ENCODE results near the gene CHI3L1.
A peak's percentile ranks its signal among the peaks of the same experiment; 100 is the strongest.

CHI3L1 gene

DNA sequence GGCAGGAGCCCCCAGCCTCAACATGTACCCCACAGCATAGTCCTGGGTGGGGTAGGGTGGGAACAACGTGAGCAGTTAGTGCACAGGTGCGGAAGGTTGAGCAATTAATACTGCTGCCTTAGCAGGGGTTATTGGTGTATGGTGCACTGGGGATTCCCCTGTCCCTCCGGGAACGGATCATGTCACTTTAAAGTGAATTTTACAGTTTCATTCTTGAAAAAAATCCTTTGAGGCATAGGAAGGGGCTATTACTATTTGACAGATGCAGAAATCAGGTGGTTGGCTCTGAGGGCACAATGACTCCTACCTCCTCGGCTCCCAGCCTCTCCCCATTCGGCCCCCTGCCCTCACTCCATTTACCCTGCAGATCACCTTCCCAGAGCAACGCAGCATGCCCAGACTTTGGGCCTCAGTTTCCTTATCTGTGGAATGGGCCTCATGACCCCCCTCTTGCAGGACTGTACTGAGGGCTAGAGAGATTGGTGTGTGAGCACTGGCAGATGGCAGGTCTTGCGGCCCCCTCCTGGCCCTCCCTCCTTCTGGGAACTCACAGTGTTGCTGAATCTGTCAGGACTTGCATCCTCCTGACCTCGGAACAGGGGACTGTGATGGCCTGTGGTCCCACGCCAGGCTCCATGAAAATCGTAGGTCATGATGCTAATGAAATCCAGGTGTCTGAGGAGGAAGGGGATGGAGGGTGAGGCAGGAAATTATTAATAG, 5.7 kb downstream of the CHI3L1 start:
- DNase-seq, result no peak

DNA sequence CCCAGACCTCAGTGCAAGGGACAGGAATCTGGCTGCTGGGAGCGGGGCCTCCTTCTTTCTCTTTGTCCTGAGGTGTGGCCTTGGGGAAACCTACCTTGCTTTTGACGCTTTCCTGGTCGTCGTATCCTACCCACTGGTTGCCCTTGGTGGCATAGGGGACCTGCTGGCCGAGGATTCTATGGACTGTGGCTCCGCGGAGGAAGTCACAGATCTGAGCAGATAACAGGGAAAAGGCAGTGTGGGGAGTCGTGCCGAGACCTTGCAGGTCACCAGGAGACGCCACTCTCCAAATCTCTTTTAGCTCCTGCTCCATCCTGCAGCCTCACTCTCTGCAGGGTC, 6.9 kb downstream of the CHI3L1 start:
- no peak for DNase-seq

DNA sequence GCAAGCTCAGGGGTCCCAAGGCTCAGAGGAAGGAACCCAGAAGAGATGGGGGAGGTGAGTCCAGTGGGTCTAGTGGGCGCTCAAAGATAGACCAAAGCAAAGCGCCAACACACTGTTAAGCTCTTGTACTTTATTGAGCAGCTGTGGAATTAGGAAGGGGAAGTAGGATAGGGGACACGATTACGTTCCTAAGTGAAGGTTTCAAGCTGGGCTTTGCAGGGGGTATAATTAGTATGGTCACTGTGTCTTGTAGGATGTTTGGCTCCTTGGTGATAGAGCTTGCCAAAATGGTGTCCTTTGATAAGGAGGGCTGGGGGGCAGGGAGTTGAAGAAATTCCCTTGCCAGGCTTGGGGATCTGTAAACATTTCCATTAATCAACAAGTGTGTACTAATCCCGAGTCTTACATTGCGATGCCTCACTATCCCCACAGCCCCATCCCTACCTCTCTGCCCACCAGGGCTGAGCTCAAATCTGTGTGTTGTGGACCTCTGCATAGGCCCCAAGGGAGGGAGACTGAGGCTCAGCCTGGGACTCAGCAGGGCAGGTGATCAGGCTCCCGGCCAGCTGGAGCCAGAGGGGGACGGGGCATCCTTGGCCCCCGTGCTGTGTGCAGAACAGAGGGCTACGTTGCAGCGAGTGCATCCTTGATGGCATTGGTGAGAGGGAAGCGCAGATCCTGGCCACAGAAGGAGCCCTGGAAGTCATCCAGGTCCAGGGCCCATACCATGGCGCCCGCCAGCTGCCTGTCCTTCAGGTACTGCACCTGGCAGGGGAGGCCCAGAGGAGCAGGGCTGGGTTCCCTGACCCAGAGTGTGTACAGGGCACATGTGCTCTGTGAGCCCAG, 7.5 kb downstream of the CHI3L1 start:
- DNase-seq, result no peak

DNA sequence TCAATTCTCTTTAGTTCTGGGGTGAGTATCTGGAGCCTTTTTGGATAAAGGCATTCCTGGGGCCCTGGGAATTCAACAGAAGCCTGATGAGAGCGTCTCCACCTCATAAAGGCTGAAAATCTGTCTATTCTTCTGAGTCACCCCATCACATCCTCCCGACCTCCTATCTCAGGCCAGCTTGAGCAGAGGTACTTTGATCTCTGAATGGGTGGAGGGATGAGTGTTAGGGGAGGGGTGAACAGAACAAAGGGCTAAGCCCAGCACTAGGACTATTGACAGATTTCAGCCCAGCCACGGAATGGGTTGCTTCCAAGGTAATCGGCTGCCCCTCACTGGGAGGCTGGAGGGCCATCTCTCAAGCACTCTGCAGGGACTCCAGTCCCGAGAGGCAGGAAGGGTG, 8.4 kb downstream of the CHI3L1 start:
- peak; percentile 88 for DNase-seq

DNA sequence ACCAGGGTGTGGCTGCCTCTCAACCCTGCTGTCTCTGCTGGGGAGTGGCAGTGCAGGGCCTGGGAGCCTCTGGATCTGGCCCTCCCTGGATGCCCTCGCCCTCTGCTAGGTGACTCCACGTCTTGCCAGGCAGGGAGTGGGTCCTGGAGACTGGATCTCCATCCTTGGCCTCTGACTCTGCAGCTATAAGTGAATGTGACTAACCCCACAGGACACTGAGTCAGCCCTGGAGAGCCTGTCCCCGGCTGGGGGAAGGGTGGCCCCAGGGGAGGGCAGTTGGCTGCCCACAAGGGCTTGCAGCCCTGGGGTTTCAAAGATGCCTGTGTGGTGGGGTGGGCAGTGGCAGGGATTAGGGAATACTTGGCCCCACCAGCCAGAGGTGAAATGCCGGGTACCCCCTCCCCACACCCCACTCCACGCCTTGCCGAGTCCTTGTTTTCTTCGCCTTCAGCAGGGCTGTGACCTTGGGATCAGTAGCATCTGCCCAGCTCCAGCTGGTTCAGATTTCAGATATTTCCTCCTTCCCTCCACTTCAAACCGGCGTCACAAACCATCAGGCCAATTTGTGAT, 8.9 kb downstream of the CHI3L1 start:
- DNase-seq, result peak; percentile 89

DNA sequence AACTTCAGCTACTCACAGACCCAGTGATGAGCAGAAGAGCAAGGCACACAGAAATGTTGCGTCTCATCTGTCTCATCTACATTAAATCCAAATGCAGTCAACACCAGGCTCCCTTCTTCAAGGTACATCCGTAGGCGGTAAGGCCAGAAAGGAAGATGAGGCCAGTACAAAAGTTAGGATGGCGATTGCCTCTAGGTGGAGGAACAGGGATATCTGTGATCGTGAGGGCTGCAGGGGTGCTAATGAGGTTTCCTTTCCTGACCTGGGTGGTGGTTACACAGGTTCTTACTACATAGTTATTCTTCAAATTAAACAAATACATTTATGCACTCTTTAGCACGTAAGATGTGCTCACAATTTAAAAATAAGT, 9.5 kb downstream of the CHI3L1 start:
- no peak for DNase-seq

DNA sequence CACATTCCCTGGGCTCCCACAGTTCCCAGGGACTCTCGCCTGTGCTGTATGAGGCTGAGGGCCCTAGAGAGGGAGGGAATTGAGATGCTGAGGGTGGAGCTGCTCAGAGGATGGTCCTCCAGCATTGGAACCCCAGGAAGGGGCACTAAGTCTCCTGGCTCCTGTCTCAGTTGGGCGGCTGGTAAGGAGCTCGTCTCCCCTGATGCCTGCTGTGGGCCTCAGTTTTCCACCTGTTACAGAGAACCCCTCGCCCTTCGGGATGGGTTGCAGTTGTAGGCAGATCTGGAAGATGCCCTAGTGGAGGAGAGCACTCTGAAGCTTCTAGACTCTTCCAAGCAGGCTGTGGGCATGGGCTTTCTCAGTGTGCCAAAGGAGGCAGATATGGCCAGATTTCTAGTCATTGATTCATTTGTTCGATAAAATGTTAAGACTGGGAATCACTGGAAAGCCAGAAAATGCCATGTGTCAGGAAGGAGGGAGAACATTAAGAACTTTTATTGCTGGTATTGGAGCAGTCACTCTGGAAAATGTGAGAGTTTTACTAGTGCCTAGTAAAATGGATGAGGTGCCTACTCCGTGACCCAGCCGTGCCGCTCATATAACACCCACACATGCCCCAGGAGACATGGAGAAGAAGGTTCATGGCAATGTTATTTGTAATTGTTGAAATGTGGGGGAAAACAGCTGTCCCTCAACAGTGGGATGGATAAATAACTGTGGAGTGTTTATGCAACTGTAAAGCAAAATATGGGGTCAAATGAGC, 10.1 kb downstream of the CHI3L1 start:
- DNase-seq, result no peak

DNA sequence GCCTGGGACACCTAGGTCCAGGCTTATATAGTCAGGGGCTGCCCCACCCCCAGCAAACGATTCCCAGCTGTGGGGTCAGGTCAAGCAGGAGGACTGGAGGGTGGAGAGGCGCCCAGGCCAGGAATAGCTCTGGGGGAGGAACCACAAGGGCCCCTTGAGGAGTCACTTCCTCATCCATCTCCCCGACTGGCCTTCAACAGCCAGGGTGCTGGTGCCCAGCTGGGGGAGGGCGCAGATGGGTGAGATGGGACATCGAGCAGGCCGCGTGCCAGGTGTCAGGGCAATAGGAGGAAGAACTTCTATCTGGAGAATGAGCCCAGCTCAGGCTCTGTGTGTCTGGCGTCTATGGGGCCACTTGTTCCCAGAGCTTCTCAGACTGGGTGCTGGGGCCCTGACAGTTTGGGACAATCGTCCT, 10.7 kb downstream of the CHI3L1 start:
- no peak for DNase-seq

DNA sequence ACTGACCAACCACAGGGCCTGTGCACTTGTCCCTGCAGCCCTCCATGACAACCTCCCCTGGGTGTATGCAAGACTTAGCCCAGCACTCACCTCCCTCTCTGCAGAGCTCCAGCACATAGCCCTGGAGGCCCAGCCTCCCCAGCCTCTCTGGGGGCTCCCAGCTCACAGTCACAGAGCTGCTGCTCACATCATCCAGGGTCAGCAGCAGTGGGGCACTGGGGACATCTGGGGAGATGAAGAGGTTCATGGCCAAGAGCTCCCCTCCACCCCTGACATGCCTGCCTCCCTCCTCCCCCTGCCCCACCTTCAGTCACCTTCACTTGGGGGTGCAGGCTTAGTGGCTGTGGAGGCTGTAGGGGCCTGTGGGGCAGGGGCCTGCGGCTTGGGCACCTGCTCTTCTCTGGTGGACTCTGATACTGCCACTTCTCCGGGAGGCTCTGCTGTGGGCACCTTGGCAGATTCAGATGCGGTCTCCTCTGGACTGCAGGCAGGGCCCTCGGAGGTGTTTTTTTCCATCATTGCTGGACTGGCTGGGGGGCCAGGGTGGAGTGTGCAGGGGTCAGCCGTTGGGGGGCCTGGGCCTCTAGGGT, 11.2 kb downstream of the CHI3L1 start, which contains the start of gene MYBPH:
MYBPH (minus strand) TSS at position 590 of the 590 bp plus-strand sequence; CDS start at position 519, 71 bp downstream.
- DNase-seq, result no peak

DNA sequence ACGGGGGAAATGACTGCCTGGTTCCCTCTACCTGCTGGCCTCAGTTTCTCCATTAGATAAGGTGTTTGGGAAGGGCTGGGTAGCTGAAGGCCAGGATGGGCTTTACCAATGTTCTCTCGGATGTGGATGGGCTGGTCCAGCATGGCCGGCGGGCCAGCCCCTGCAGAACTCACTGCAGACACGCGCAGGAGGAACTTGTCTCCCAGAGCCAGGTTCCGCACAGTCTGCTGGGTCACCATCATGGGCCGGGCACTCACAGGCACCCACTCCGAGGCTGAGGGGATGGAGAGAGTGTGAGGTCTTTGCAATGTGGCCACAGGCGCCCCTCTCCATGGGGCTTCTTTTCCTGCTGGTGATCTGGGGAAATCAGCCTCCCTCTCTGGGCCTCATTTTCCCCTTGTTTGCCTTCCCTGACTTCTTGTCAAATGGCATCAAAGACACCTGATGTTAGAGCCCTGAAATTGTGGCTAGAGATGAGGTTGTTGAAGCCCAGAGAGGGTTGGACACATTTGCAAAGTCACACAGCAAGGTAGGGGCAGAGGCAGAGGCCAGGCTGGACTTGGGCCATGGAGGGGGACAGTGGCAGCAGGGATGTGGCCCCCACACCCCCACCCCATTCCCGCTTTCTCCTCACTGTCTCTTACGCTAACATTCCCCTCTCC, 12.0 kb downstream of the CHI3L1 start:
- no peak for DNase-seq

DNA sequence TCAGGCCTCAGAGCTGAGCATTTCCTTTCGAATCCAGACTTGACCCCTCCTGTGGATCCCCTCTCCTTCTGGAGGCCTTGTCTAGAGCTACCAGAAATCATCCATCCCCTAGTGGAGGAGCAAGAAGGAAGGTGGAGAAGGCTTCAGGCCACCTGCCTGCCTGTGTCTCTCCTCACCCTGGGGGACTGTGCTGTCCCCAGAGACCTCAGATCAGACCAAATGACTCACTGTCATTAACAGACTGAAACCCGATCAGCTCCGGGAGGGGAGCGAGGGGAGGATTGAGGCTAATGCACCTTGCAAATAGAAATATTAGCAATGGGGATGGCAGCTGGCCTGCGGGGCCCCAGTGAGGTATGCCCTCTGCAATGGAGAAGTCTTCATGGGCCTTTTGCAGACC, 12.9 kb downstream of the CHI3L1 start:
- DNase-seq, result no peak

DNA sequence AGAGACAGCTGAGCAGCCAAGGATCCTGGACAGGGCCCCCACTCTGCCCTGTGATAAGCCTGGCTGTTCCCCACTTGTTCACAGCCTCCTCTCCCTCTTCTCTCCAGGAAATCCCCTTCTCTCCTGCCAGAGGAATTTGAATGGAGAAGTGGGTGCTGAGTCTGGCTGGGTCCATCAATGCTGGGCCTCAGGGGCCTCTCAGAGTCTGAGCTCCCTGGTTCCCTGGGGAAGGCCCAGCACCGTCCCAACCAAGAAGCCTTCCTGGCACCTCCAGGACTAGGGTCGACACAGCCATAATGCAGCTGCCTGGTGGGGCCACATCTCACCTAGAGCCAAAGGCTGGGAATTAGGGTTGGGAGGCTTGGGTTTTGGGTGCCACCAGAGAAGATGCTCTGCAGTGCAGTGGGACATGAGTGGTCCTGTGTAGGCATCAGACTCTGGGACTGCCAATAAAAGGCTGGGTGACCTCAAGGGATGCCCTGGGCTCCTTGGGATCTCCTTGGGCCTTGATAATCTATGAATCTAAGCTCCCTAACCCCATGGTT, 13.4 kb downstream of the CHI3L1 start:
- no peak for DNase-seq

DNA sequence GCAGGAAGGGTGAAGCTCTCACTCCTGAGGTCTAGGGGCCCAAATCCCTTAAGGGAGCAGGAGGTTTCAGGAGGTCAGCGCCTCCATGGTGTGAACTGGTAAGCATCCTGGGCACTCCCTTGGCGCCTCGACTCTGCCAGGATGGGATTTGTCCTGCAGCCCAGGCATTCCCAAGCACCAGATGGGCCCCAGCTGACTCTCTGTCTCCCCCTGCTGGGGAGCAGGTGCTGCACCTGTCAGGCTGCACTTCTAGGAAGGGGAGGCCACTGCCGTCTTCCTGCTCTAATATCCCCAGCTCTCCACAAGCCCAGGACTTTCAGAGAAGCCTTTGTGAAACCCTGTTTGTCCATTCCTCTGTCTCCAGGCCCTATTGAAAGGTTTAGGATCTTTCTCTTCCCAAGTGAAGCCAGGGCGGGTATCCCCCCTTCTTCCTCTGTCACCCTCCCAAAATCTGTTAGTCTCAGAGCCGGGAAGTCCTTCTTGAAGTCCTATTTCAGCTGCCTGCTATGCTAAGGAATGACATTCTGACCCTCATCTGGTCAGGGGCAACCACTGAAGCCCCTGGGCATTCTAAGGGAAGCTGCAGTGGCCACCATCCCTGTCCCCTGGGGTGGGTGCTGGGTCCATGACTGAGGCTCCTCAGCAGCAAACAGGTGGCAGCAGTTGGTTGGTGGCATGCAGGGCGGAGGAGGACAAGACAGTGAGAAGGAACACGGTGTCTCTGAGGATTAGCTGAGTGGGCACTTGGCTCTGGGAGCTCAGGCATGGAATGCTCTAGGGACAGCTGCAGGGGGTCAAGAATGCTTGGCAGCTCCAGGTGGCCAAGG, 14.1 kb downstream of the CHI3L1 start:
- DNase-seq, result peak; percentile 88

DNA sequence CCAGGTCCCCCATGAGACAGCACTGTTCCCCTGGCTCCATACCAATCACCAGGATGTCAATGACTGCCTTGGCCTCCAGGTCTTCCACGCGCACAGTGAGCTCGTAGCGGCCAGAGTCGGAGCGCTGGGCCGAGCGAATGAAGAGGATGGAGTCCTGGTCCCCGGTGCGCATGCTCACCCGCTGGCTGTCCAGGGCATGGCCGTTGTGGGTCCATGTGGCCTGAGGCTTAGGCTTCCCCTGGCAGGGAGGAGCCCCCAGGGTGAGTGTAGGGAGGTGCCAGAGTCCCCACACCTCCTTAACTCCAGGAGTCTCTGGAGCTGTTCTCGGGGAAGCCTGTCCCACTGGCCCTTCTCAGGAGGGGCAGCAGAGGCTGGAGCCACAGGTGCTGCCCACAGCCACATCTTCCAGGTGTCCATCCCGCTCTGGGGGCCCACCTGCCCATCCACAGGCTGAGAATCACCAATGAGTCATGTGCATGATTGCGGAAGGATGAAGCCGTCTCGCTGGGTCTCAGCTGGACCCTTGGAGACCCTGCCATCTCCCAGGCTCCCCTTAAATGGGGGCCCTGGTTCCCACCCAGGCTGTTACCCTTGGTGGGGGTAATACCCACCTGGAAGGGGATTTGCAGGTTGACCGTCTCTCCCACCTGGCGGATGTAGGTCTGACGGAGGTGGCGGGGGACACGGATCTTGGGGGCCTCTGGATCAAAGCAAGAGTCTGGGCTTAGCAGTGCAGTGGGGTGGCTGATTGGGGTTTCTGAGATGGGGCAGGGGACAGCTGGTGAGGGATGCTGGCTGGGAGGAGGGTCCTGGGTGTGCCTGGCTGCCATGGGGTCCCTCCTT, 14.9 kb downstream of the CHI3L1 start:
- DNase-seq, result no peak

DNA sequence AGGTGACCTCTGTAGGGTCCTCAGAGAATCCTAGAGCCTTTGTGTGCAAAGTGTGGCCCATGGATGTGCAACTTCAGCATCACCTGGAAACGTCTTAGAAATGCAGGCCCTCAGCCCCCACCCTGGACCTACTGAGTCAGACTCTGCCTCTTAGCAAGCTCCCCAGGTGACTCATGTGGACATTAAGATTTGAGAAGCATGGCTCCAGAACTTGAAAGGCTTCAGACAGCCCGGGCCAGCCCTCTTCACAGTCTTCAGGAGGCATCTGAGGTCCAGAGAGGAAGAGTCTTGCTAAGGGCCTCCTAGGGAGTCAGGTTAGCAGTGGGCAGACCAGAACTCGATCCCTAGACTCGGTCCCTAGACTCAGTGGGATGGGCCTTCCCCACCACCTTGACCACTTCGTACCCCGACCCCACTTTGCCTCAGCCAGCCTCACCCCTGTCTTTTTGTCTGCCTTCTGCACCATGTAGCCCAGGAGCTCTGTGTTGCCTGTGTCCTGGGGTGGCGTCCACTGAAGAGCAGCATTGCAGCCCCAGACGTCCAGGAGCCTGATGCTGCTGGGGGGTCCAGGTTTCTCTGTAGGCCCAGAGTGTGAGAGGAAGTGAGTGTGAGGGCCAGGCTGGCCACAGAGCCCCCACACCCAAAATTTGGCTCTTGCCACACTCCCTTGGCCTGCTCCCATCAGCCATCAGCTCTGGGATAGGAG, 15.7 kb downstream of the CHI3L1 start:
- DNase-seq, result no peak

DNA sequence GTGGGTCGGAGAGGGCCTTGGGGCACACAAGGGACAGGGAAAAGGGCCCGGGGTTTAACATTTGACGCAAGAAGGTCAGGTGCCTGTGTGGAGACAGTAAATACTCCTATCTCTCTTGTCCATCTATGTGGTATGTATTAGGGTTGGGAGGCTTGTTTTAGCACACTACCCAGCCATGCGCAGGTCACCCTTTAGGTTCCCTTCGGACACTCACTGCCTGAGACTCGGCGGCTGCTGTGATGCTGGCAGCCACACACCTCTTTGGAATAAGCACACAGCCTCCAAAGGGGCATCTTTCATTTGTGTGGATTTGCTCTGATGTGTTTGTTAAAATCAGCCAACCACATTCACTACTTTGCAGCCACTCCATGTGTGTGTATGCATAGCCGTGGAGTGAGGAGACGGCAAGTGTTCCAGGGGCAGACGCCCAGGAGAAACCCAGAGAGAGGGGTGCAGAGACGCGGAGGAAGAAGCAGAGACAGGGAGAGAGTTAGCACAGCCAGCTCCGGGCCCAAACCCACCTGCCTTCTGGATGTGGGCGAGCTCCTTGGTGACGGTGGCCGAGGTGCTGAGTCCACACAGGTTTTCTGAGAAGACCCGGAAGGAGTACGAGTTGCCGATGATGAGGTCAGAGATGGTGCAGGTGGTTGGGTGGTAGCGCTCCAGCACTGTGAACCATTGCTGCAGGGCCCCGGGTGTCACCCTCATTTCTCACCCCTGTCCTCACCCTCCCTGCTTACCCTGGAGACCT, 16.6 kb downstream of the CHI3L1 start:
- DNase-seq, result no peak

DNA sequence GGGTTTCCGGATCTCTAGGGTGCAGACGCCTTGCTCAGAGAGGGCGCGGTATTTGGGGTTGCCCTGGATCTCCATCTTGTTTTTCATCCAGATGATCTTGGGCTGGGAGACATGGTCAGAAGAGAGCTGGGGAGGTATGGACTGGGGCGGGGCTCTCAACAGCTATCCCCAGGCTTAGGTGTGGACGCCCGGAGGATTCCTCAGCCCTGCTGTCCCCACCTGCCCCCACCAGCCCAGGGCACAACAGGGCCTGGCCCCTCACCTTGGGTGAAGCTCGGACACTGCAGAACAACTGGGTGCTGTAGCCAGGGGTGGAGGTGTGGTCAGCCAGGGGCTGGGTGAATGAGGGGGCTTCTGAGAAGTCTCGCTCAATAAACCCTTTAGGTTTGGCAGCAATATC, 17.5 kb downstream of the CHI3L1 start:
- no peak for DNase-seq

DNA sequence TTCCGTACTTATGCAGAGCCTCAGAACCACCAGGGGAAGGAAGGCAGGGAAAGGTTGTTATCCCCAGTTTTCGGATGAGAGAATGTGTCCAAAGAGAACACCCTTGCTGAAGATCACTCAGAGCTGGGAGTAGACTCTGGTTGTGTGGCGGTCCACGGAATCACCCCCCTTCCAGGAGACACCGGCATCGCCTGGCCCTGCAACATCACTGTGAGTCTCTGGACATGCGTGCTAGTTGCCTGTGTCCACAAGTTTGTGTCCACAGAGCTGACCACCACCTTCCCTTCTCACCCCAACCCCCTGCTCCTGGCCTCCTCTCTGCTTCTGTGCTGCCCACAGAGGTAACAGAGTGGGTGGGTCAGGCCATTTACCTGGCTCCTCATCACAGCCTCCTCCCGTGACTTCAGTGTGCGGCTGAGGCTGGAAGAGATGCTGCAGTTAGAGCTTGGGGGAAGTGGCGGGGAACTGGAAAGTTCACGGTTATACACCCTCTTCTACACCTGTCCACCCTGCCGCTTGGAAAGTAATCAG, 18.2 kb downstream of the CHI3L1 start:
- no peak for DNase-seq

DNA sequence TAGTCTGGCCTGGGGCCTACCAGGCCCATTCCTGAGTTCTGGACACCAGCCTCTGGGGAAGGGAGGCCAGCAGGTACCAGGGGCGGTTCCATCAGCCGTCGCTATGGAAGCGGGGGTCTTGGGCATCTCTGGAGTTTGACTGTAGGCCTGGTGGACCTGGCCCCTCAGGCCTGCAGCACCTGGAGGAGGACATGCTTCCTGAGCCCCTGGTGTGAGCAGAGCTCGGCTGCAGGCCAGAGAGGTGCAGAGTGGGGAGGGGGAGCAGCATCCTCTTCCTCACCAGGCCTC, 18.6 kb downstream of the CHI3L1 start:
- DNase-seq, result no peak

Data from islet precursor cell (in vitro differentiated cells).